ENCODE measurements around the gene CABP1.

GRCh38 chr12:120698665-120699064 is 58.2 kb downstream of the CABP1 start:
- TF ChIP-seq CTCF (conservative IDR thresholded peaks at IDR 0.05) (no peak), ZFX (IDR thresholded peaks at IDR 0.05) (no peak)

Data from C4-2B (cell line).